ENCODE results near the gene PARP12. TPM values are rescaled to one million over a fixed set of nuclear protein-coding genes. Genes with fewer than 3 reads are reported as not detected.

PARP12 gene
- total and polyA plus RNA-seq, 9 of the 15 experiments (the other 6 are each of a cell fraction or from before 2014, with no cell fraction given) = 4.6 to 40.4 (median 23.5) TPM

DNA sequence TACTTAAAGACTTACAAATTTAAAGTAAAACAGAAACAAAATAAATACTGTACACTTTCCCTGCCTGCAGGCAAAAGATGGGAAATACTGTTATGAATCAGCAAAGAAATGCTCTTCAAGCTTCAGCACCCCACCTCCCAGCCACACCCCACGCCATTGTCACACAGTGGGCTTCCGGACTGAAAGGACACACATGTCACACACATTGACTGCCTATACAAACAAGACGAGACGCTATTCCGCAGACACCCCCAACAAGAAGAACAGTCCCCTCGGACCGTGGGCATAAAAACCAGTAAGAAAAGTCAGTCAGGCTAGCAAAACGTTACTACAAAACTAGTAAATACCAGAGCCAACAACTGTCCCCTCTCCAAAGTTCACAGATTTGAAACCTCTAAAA, 22.2 kb upstream of the PARP12 start (continued):
- TF ChIP-seq ZC3H8 (IDR thresholded peaks at IDR 0.05) = no peak
- no peak for TF ChIP-seq SRSF1 (IDR thresholded peaks at IDR 0.05; ENCODE audit: low read depth, low read length)
- TF ChIP-seq MAFG (tag; conservative IDR thresholded peaks at IDR 0.05) = 0 out of 2 replicates have a peak, but pooled peaks have one; percentile 7
- no peak for TF ChIP-seq KLF16 (IDR thresholded peaks at IDR 0.05)
- TF ChIP-seq HNRNPLL (IDR thresholded peaks at IDR 0.05; ENCODE audit: low read depth, low read length, poor library complexity, severe bottlenecking) = no peak
- peak; percentile 55; the same call in 1 of the 2 replicates for TF ChIP-seq ZNF316 (IDR thresholded peaks at IDR 0.05)
- TF ChIP-seq KLF1 (tag; IDR thresholded peaks at IDR 0.05) = peak; percentile 50; the same call in 1 of the 2 replicates
- TF ChIP-seq NFYB (IDR thresholded peaks at IDR 0.05; ENCODE audit: extremely low read depth, insufficient read length) = no peak
- peak in 1 of 2 experiments; percentile 55; a peak in 1 of 4 replicates for TF ChIP-seq HDAC1 (IDR thresholded peaks at IDR 0.05)
- TF ChIP-seq, protein P1, sequence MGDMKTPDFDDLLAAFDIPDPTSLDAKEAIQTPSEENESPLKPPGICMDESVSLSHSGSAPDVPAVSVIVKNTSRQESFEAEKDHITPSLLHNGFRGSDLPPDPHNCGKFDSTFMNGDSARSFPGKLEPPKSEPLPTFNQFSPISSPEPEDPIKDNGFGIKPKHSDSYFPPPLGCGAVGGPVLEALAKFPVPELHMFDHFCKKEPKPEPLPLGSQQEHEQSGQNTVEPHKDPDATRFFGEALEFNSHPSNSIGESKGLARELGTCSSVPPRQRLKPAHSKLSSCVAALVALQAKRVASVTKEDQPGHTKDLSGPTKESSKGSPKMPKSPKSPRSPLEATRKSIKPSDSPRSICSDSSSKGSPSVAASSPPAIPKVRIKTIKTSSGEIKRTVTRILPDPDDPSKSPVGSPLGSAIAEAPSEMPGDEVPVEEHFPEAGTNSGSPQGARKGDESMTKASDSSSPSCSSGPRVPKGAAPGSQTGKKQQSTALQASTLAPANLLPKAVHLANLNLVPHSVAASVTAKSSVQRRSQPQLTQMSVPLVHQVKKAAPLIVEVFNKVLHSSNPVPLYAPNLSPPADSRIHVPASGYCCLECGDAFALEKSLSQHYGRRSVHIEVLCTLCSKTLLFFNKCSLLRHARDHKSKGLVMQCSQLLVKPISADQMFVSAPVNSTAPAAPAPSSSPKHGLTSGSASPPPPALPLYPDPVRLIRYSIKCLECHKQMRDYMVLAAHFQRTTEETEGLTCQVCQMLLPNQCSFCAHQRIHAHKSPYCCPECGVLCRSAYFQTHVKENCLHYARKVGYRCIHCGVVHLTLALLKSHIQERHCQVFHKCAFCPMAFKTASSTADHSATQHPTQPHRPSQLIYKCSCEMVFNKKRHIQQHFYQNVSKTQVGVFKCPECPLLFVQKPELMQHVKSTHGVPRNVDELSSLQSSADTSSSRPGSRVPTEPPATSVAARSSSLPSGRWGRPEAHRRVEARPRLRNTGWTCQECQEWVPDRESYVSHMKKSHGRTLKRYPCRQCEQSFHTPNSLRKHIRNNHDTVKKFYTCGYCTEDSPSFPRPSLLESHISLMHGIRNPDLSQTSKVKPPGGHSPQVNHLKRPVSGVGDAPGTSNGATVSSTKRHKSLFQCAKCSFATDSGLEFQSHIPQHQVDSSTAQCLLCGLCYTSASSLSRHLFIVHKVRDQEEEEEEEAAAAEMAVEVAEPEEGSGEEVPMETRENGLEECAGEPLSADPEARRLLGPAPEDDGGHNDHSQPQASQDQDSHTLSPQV (IDR thresholded peaks at IDR 0.05) = peak; percentile 74
- peak; percentile 60 for TF ChIP-seq SMARCA4 (IDR thresholded peaks at IDR 0.05)
- TF ChIP-seq SAFB (IDR thresholded peaks at IDR 0.05; ENCODE audit: borderline replicate concordance, low read depth, low read length) = no peak
- peak; percentile 35; the same call in 1 of the 2 replicates for TF ChIP-seq GABPA (tag; conservative IDR thresholded peaks at IDR 0.05; ENCODE audit: low read depth)
- TF ChIP-seq ZNF561 (CRISPR knock-in tag; conservative IDR thresholded peaks at IDR 0.05) = no peak
- TF ChIP-seq EHMT2 (IDR thresholded peaks at IDR 0.05) = peak; percentile 36; the same call in 1 of the 2 replicates
- TF ChIP-seq, protein P2, sequence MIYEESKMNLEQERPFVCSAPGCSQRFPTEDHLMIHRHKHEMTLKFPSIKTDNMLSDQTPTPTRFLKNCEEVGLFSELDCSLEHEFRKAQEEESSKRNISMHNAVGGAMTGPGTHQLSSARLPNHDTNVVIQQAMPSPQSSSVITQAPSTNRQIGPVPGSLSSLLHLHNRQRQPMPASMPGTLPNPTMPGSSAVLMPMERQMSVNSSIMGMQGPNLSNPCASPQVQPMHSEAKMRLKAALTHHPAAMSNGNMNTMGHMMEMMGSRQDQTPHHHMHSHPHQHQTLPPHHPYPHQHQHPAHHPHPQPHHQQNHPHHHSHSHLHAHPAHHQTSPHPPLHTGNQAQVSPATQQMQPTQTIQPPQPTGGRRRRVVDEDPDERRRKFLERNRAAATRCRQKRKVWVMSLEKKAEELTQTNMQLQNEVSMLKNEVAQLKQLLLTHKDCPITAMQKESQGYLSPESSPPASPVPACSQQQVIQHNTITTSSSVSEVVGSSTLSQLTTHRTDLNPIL (CRISPR knock-in tag; IDR thresholded peaks at IDR 0.05) = no peak
- TF ChIP-seq GTF2A2 (tag; IDR thresholded peaks at IDR 0.05) = no peak
- TF ChIP-seq ZNF512 (tag; IDR thresholded peaks at IDR 0.05) = no peak
- TF ChIP-seq ARHGAP35 (IDR thresholded peaks at IDR 0.05; ENCODE audit: partially characterized antibody) = no peak
- peak; percentile 61 for TF ChIP-seq C11orf30 (IDR thresholded peaks at IDR 0.05; ENCODE audit: low read depth)

Measured in K562 (cell line).